Adrenal gland (tissue), 5 donors: ENCODE data around the gene PTPRN2.

Source experiments
- POLR2A ChIP-seq, 2 donors: fragments of 450-650 bp; IDR thresholded peaks; one replicate each; pipeline ENCODE4 v1.6.1; 2017; ENCODE audit warnings: antibody characterized with exemption in 2 of 2, mild to moderate bottlenecking in 2 of 2, moderate library complexity in 1 of 2
- TF ChIP-seq, protein P1 (sequence below), 6 experiments: fragments of 450-650 bp in 4 of 6; fragments of 200-600 bp in 2 of 6; sonication (generic) in 1 of 6; IDR thresholded peaks; 1 replicate in 5 of 6; 2 replicates in 1 of 6; pipeline versions ENCODE4 v1.5.1 to v1.8.0; 2016 to 2021; ENCODE audit warnings: antibody characterized with exemption in 6 of 6, mild to moderate bottlenecking in 2 of 6, moderate library complexity in 1 of 6
- donor health status: DM: no; HTN: no; CAD: no.

DNA sequence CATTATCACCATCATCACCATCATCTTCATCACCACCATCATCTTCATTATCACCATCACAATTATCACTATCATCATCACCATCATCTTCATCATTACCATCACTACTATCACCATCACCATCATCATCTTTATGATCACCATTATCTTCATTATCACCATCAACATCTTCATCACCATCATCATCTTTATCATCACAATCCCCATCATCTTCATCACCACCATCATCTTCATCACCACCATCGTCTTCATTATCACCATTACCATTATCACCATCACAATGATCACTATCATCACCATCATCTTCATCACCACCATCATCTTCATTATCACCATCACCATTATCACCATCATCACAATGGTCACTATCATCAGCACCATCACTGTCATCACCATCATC is 621.1 kb downstream of the PTPRN2 start:
- no peak for TF ChIP-seq POLR2A (IDR thresholded peaks at IDR 0.05)
- TF ChIP-seq, protein P1, sequence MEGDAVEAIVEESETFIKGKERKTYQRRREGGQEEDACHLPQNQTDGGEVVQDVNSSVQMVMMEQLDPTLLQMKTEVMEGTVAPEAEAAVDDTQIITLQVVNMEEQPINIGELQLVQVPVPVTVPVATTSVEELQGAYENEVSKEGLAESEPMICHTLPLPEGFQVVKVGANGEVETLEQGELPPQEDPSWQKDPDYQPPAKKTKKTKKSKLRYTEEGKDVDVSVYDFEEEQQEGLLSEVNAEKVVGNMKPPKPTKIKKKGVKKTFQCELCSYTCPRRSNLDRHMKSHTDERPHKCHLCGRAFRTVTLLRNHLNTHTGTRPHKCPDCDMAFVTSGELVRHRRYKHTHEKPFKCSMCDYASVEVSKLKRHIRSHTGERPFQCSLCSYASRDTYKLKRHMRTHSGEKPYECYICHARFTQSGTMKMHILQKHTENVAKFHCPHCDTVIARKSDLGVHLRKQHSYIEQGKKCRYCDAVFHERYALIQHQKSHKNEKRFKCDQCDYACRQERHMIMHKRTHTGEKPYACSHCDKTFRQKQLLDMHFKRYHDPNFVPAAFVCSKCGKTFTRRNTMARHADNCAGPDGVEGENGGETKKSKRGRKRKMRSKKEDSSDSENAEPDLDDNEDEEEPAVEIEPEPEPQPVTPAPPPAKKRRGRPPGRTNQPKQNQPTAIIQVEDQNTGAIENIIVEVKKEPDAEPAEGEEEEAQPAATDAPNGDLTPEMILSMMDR (IDR thresholded peaks at IDR 0.05), result no peak
